B cell (primary cell): ENCODE results near the gene RABL6. TPM values are rescaled to one million over a fixed set of nuclear protein-coding genes. Genes with fewer than 3 reads are reported as not detected.

ENCODE experiments used
- ATAC-seq: fragments of 200-7000 bp; cut with Tn5 transposase; one replicate; pipeline ENCODE4 v1.10.0; 2021; ENCODE audit warnings: low read depth, mild to moderate bottlenecking, moderate number of reproducible peaks, moderate library complexity
- CTCF ChIA-PET: fragments of 350-600 bp; sonication (Branson Sonifier 250); formaldehyde crosslinking; loops from one replicate; lab custom pipeline; 2021; ENCODE audit warnings: antibody characterized with exemption, inconsistent platforms; lab: Charles Lee
- POLR2A ChIA-PET: fragments of 350-600 bp; sonication (Branson Sonifier 250); formaldehyde crosslinking; loops from one replicate; lab custom pipeline; 2021; ENCODE audit warnings: antibody characterized with exemption; lab: Charles Lee
- DNase-seq: peaks from one replicate; pipeline ENCODE4 v3.0.0; 2013
- H2AFZ ChIP-seq: 2 replicates; pipeline ENCODE4 v1.6.1; 2012; ENCODE audit warnings: mild to moderate bottlenecking, low read depth, low read length; ENCODE audit not compliant: insufficient read depth, poor library complexity, severe bottlenecking
- H3K27ac ChIP-seq, 2 donors: 1 replicate in 1 of 2; 2 replicates in 1 of 2; pipeline ENCODE4 v1.5.1; 2012 to 2013; ENCODE audit warnings: low read length in 2 of 2, mild to moderate bottlenecking in 2 of 2, moderate library complexity in 1 of 2
- H3K27me3 ChIP-seq, 4 experiments: fragments of 200-600 bp in 1 of 4; sonication (generic) in 1 of 4; replicated peaks in 1 of 4; 1 replicate in 2 of 4; 2 replicates in 2 of 4; pipeline versions ENCODE4 v1.6.1 to v1.7.0; 2013 to 2016; ENCODE audit warnings: low read length in 3 of 4, mild to moderate bottlenecking in 2 of 4, mixed read lengths in 1 of 4, moderate library complexity in 1 of 4; ENCODE audit not compliant: insufficient read depth in 4 of 4, control insufficient read depth in 3 of 4; ENCODE audit errors: control extremely low read depth in 1 of 4
- H3K36me3 ChIP-seq, 2 experiments: replicated peaks in 1 of 2; 1 replicate in 1 of 2; 2 replicates in 1 of 2; pipeline versions ENCODE4 v1.6.1 to v1.7.1; 2013; ENCODE audit warnings: low read length in 1 of 2; ENCODE audit not compliant: insufficient read depth in 2 of 2, control insufficient read depth in 1 of 2; ENCODE audit errors: control extremely low read depth in 1 of 2, extremely low read depth in 1 of 2
- H3K4me1 ChIP-seq, 2 donors: fragments of 200-600 bp in 1 of 2; sonication (generic) in 1 of 2; 1 replicate in 1 of 2; 2 replicates in 1 of 2; pipeline versions ENCODE4 v1.5.1 to v1.6.1; 2013 to 2017; ENCODE audit warnings: low read length in 2 of 2; ENCODE audit not compliant: control insufficient read depth in 2 of 2, insufficient read depth in 2 of 2
- H3K4me2 ChIP-seq: replicated peaks from 2 replicates; pipeline ENCODE3; 2012; ENCODE audit warnings: mild to moderate bottlenecking, low read depth, low read length; ENCODE audit not compliant: poor library complexity, severe bottlenecking
- H3K4me3 ChIP-seq, 5 experiments: fragments of 200-600 bp in 1 of 5; sonication (generic) in 1 of 5; 1 replicate in 3 of 5; 2 replicates in 2 of 5; pipeline versions ENCODE4 v1.5.1 to v1.7.0; 2011 to 2016; ENCODE audit warnings: low read length in 4 of 5, mild to moderate bottlenecking in 4 of 5, low read depth in 2 of 5, control low read depth in 1 of 5, moderate library complexity in 1 of 5; ENCODE audit not compliant: insufficient read depth in 1 of 5; ENCODE audit errors: control extremely low read depth in 1 of 5, extremely low read depth in 1 of 5
- H3K79me2 ChIP-seq: fragments of 200-600 bp; sonication (generic); one replicate; pipeline ENCODE4 v1.6.0; 2016; ENCODE audit warnings: low read length; ENCODE audit not compliant: control insufficient read depth, insufficient read depth
- H3K9ac ChIP-seq: fragments of 200-600 bp; sonication (generic); 2 replicates; pipeline ENCODE4 v1.6.1; 2017; ENCODE audit warnings: mild to moderate bottlenecking, low read length, moderate library complexity
- H3K9me3 ChIP-seq, 3 donors: one replicate each; pipeline versions ENCODE4 v1.6.1 to v1.7.1; 2013; ENCODE audit warnings: low read length in 2 of 3; ENCODE audit not compliant: control insufficient read depth in 2 of 3, insufficient read depth in 1 of 3; ENCODE audit errors: control extremely low read depth in 1 of 3
- H4K20me1 ChIP-seq: 2 replicates; pipeline ENCODE4 v1.6.0; 2012; ENCODE audit warnings: mild to moderate bottlenecking, low read length; ENCODE audit not compliant: insufficient read depth, control insufficient read depth, poor library complexity, severe bottlenecking
- H3K27ac Mint-ChIP-seq: one replicate; pipeline ENCODE4 v1.8.0; 2021; ENCODE audit warnings: mixed read lengths
- H3K27me3 Mint-ChIP-seq: one replicate; pipeline ENCODE4 v1.8.0; 2021; ENCODE audit warnings: mixed read lengths
- H3K4me1 Mint-ChIP-seq: one replicate; pipeline ENCODE4 v1.8.0; 2021; ENCODE audit warnings: mixed read lengths
- H3K4me3 Mint-ChIP-seq: one replicate; pipeline ENCODE4 v1.8.0; 2021; ENCODE audit warnings: mixed read lengths
- H3K9me3 Mint-ChIP-seq: one replicate; pipeline ENCODE4 v1.8.0; 2022; ENCODE audit warnings: mixed read lengths; ENCODE audit not compliant: insufficient read depth
- CTCF ChIP-seq: fragments of 200-600 bp; IDR thresholded peaks from one replicate; pipeline ENCODE4 v1.8.0; 2022; ENCODE audit warnings: antibody characterized with exemption, mild to moderate bottlenecking
- EZH2 ChIP-seq: IDR thresholded peaks from 2 replicates; pipeline ENCODE4 v1.6.1; 2012; ENCODE audit warnings: borderline replicate concordance, low read depth, mild to moderate bottlenecking, moderate library complexity, low read length; ENCODE audit not compliant: insufficient read depth, poor library complexity, severe bottlenecking
- WGBS: methylation state at CpG from one replicate; pipeline ENCODE4 v1.1.5; 2013; ENCODE audit warnings: missing lambda C conversion rate; ENCODE audit not compliant: insufficient coverage; 5-methylcytosine and 5-hydroxymethylcytosine counted together
- intact Hi-C: fragments of 100-400 bp; cut with micrococcal nuclease; formaldehyde crosslinking; loops from one replicate; pipeline ENCODE4 v1.10.0; 2022
- polyA plus RNA-seq: library from polyadenylated mRNA; depleted of rRNA; stranded (reverse); fragments of >200 nt; gene quantifications from 2 replicates; pipeline ENCODE4 v1.2.3, GENCODE V29; 2012
- total RNA-seq, 2 donors: library from RNA; stranded (reverse); fragments of 120-200 nt in 1 of 2; gene quantifications; 1 replicate in 1 of 2; 2 replicates in 1 of 2; pipeline versions ENCODE4 v1.2.3 to v1.2.4, GENCODE V29; 2013 to 2022

Gene RABL6
- total and polyA plus RNA-seq, 2 donors (not counting 1 experiment from before 2014, with no cell fraction given), result 33.6 to 70.5 TPM

- Histone ChIP-seq H3K79me2 (no peaks in the 10 kb centered on the region), H3K4me3 (no peak overlapping the region), H3K9ac (no peak overlapping the region), H3K27me3 (peaks cover 0 to 8% (median 2%) of the 10 kb centered on the region in 4 experiments), H3K4me1 (peaks cover 17 to 26% of the 10 kb centered on the region in 2 donors), H3K9me3 (peaks cover 0 to 10% (median 6%) of the 10 kb centered on the region in 3 donors), H2AFZ (no peak overlapping the region), H4K20me1 (no peaks in the 10 kb centered on the region), H3K36me3 (no peaks in the 10 kb centered on the region), H3K4me2 (no peak overlapping the region), H3K27ac (no peak overlapping the region)
- intact Hi-C loops, result no loop called here
- ATAC-seq (no peak), DNase-seq (no peak)
- peaks cover 6% of the 10 kb centered on the region for H3K9me3 Mint-ChIP-seq
- peaks cover 8% of the 10 kb centered on the region for H3K27me3 Mint-ChIP-seq
- TF ChIP-seq EZH2 (no peak), CTCF (no peak)
- no peak overlapping the region for H3K27ac Mint-ChIP-seq
- POLR2A ChIA-PET, result no interaction called here
- peaks cover 22% of the 10 kb centered on the region for H3K4me1 Mint-ChIP-seq
- WGBS, result 40% methylated on average over 1 of the region's 3 CpGs
- CTCF ChIA-PET, result interaction anchor here (0.9 to 2.4 kb wide), 4 partner anchors 12 to 17 kb away, joined by 5 to 8 read pairs (median 6); partner anchors contain the start of gene LCN8
- no peak overlapping the region for H3K4me3 Mint-ChIP-seq
Observed at GRCh38 chr9:136771907-136772415, 35.8 kb upstream of the RABL6 start.

GRCh38 chr9:136773386-136774044 lies 34.2 kb upstream of the RABL6 start:
- DNase-seq, result peak; percentile 69

More at GRCh38 chr9:136773386-136774044, 34.2 kb upstream of the RABL6 start:
- Mint-ChIP-seq H3K9me3 (peaks cover 6% of the 10 kb centered on the region), H3K4me3 (no peak overlapping the region), H3K4me1 (peaks cover 13% of the 10 kb centered on the region), H3K27ac (no peak overlapping the region), H3K27me3 (peaks cover 18% of the 10 kb centered on the region)
- H3K9me3 ChIP-seq, result peaks cover 0 to 10% (median 6%) of the 10 kb centered on the region in 3 donors
- peaks cover 7 to 11% of the 10 kb centered on the region in 2 donors for H3K4me1 ChIP-seq
- H3K27me3 ChIP-seq, result peaks cover 0 to 5% (median 2%) of the 10 kb centered on the region in 4 experiments
- no peak overlapping the region for H3K27ac ChIP-seq
- peak overlapping the region; percentile 34 for H3K4me2 ChIP-seq
- ATAC-seq, result peak; percentile 85
- H3K9ac ChIP-seq, result no peak overlapping the region
- WGBS, result 60% methylated on average over 6 of the region's 7 CpGs
- intact Hi-C loops, result no loop called here
- H2AFZ ChIP-seq, result peak overlapping the region; percentile 67
- no peak overlapping the region for H3K4me3 ChIP-seq
- H3K36me3 ChIP-seq, result no peaks in the 10 kb centered on the region
- H4K20me1 ChIP-seq, result no peaks in the 10 kb centered on the region
- POLR2A ChIA-PET, result no interaction called here
- CTCF ChIA-PET, result no interaction called here
- TF ChIP-seq CTCF (no peak), EZH2 (no peak)
- H3K79me2 ChIP-seq, result no peaks in the 10 kb centered on the region
